SH-SY5Y (cell line): ENCODE data around the gene FGFRL1.

Experiments
- GATA2 ChIP-seq: IDR thresholded peaks from 2 replicates; pipeline ENCODE4 v1.6.1; 2011; ENCODE audit warnings: mild to moderate bottlenecking, low read depth, low read length
- GATA3 ChIP-seq: IDR thresholded peaks from 2 replicates; pipeline ENCODE4 v1.6.1; 2011; ENCODE audit warnings: low read depth, mild to moderate bottlenecking, low read length, moderate library complexity

- TF ChIP-seq GATA2 (no peak), GATA3 (no peak)
These were observed 31.7 kb downstream of the FGFRL1 start for GRCh38 chr4:1043162-1043561.
